Esophagus squamous epithelium (tissue), 5 donors: ENCODE results near the gene METTL24. TPM values are rescaled to one million over a fixed set of nuclear protein-coding genes. Genes with fewer than 3 reads are reported as not detected.

Experiments used
- DNase-seq: peaks from one replicate; lab custom pipeline; 2025; lab: John Stamatoyannopoulos, UW
- H3K27ac ChIP-seq, 4 donors: fragments of 200-600 bp; sonication (generic); one replicate each; pipeline ENCODE4 v1.5.1; 2016 to 2019; ENCODE audit warnings: mild to moderate bottlenecking in 1 of 4
- H3K27me3 ChIP-seq, 4 donors: fragments of 200-600 bp; sonication (generic); 1 replicate in 3 of 4; 2 replicates in 1 of 4; pipeline versions ENCODE4 v1.5.1 to v1.6.0; 2017 to 2021; ENCODE audit warnings: antibody characterized with exemption in 1 of 4
- H3K36me3 ChIP-seq, 3 donors: fragments of 200-600 bp; sonication (generic); one replicate each; pipeline ENCODE4 v1.5.1; 2016 to 2019
- H3K4me1 ChIP-seq, 3 donors: fragments of 200-600 bp; sonication (generic); one replicate each; pipeline ENCODE4 v1.5.1; 2017 to 2019
- H3K4me3 ChIP-seq, 4 donors: fragments of 200-600 bp; sonication (generic); 1 replicate in 3 of 4; 2 replicates in 1 of 4; pipeline ENCODE4 v1.5.1; 2016 to 2019; ENCODE audit warnings: mild to moderate bottlenecking in 2 of 4, moderate library complexity in 1 of 4
- H3K9me3 ChIP-seq, 3 donors: fragments of 200-600 bp; sonication (generic); one replicate each; pipeline ENCODE4 v1.5.1; 2016 to 2019
- CTCF ChIP-seq, 6 experiments: fragments of 450-650 bp in 4 of 6; fragments of 200-600 bp in 2 of 6; sonication (generic) in 2 of 6; IDR thresholded peaks; one replicate each; pipeline ENCODE4 v1.5.1; 2016 to 2019; ENCODE audit warnings: antibody characterized with exemption in 6 of 6, mild to moderate bottlenecking in 4 of 6, moderate library complexity in 4 of 6
- POLR2A ChIP-seq, 4 donors: fragments of 450-650 bp; IDR thresholded peaks; one replicate each; pipeline ENCODE4 v1.6.1; 2017; ENCODE audit warnings: antibody characterized with exemption in 4 of 4, mild to moderate bottlenecking in 4 of 4, moderate library complexity in 3 of 4
- WGBS, 2 donors: methylation state at CpG; one replicate each; pipeline ENCODE4 v1.1.5; 2018; 5-methylcytosine and 5-hydroxymethylcytosine counted together
- intact Hi-C: fragments of 100-400 bp; cut with DNase I; formaldehyde crosslinking; loops from one replicate; pipeline ENCODE4 v1.15.0; 2022
- total RNA-seq, 4 donors: library from RNA; depleted of rRNA; stranded (reverse); fragments of >200 nt; gene quantifications; one replicate each; pipeline ENCODE4 v1.1.0, GENCODE V29; 2016
- donor health status: DM: yes; HTN: yes; CAD: no.

Gene METTL24
- total RNA-seq, 4 donors from 2014 or later = 0.57 to 4.0 (median 0.83) TPM; not detected in 1

- Histone ChIP-seq H3K36me3 (no peaks in the 10 kb centered on the region), H3K9me3 (no peaks in the 10 kb centered on the region), H3K27me3 (no peaks in the 10 kb centered on the region), H3K4me3 (peak overlapping the region; percentile 26 to 65 (median 42)), H3K4me1 (peaks cover 0 to 17% (median 0%) of the 10 kb centered on the region in 3 donors), H3K27ac (no peak overlapping the region)
- WGBS, 2 donors = 58 to 78% methylated on average over 2 to 8 of the region's 43 CpGs
- intact Hi-C loops = loop anchor here (10.0 kb wide), 3 partner anchors 215 to 875 kb away; partner anchors contain the start of gene CDC40
- DNase-seq = no peak
- no peak for TF ChIP-seq POLR2A (IDR thresholded peaks at IDR 0.05)
- TF ChIP-seq CTCF (IDR thresholded peaks at IDR 0.05) = no peak
These were observed 41.3 kb upstream of the METTL24 start for GRCh38 chr6:110399219-110400071.

- WGBS, 2 donors = 70 to 85% methylated on average over 3 to 4 of the region's 4 CpGs
- H3K9me3 ChIP-seq = no peaks in the 10 kb centered on the region
These were observed 40.6 kb upstream of the METTL24 start for GRCh38 chr6:110398778-110399177.

GRCh38 chr6:110395221-110395620 lies 37.1 kb upstream of the METTL24 start:
- Histone ChIP-seq H3K4me1 (peaks cover 0 to 17% (median 0%) of the 10 kb centered on the region in 3 donors), H3K27ac (peak overlapping the region in 1 of 4 donors; percentile 7), H3K9me3 (no peaks in the 10 kb centered on the region), H3K4me3 (no peak overlapping the region), H3K27me3 (no peaks in the 10 kb centered on the region), H3K36me3 (no peaks in the 10 kb centered on the region)
- 43 to 46% methylated on average over 3 to 4 of the region's 4 CpGs for WGBS, 2 donors
- no peak for TF ChIP-seq CTCF (IDR thresholded peaks at IDR 0.05)
- no peak for TF ChIP-seq POLR2A (IDR thresholded peaks at IDR 0.05)
- DNase-seq = no peak
- intact Hi-C loops = loop anchor here (10.0 kb wide), 3 partner anchors 210 to 870 kb away; partner anchors contain the start of gene CDC40

More at GRCh38 chr6:110398778-110399177, 40.6 kb upstream of the METTL24 start:
- no peak for DNase-seq
- H3K27ac ChIP-seq = no peak overlapping the region
- TF ChIP-seq POLR2A (IDR thresholded peaks at IDR 0.05) (no peak), CTCF (IDR thresholded peaks at IDR 0.05) (no peak)
- intact Hi-C loops = loop anchor here (10.0 kb wide), 3 partner anchors 214 to 874 kb away; partner anchors contain the start of gene CDC40
- H3K4me1 ChIP-seq = peaks cover 0 to 17% (median 0%) of the 10 kb centered on the region in 3 donors
- H3K27me3 ChIP-seq = no peaks in the 10 kb centered on the region
- H3K4me3 ChIP-seq = no peak overlapping the region
- H3K36me3 ChIP-seq = no peaks in the 10 kb centered on the region

GRCh38 chr6:110394409-110394808 lies 36.3 kb upstream of the METTL24 start:
- Histone ChIP-seq H3K9me3 (no peaks in the 10 kb centered on the region), H3K4me1 (peaks cover 0 to 8% (median 0%) of the 10 kb centered on the region in 3 donors), H3K27ac (peak overlapping the region in 1 of 4 donors; percentile 7), H3K27me3 (no peaks in the 10 kb centered on the region), H3K4me3 (no peak overlapping the region), H3K36me3 (no peaks in the 10 kb centered on the region)
- TF ChIP-seq CTCF (IDR thresholded peaks at IDR 0.05) = no peak
- no peak for DNase-seq
- intact Hi-C loops = loop anchor here (10.0 kb wide), 3 partner anchors 210 to 870 kb away; partner anchors contain the start of gene CDC40
- WGBS, 2 donors = 92 to 94% methylated on average over 4 of the region's 4 CpGs

GRCh38 chr6:110392727-110393126 lies 34.6 kb upstream of the METTL24 start:
- TF ChIP-seq POLR2A (IDR thresholded peaks at IDR 0.05) = no peak
- no peak for TF ChIP-seq CTCF (IDR thresholded peaks at IDR 0.05)
- Histone ChIP-seq H3K27me3 (no peaks in the 10 kb centered on the region), H3K4me1 (peaks cover 0 to 5% (median 0%) of the 10 kb centered on the region in 3 donors), H3K4me3 (no peak overlapping the region), H3K9me3 (no peaks in the 10 kb centered on the region), H3K27ac (no peak overlapping the region), H3K36me3 (no peaks in the 10 kb centered on the region)
- 80 to 83% methylated on average over 1 to 8 of the region's 9 CpGs for WGBS, 2 donors
- no peak for DNase-seq
- intact Hi-C loops = loop anchor here (10.0 kb wide), 3 partner anchors 208 to 868 kb away; partner anchors contain the start of gene CDC40
